GM19043 (cell line): ENCODE results near the gene DHRS3.
"Not testable (repeated sequence)": the region's sequence is repeated elsewhere in the genome, so short reads cannot be mapped to it uniquely, and the experiment has no call there.

Experiments
- ATAC-seq: cut with Tn5 transposase; IDR thresholded peaks from one replicate; pipeline ENCODE4 v1.9.1; 2021; ENCODE audit warnings: low read depth; ENCODE audit not compliant: unreplicated experiment

The DHRS3 gene

DNA sequence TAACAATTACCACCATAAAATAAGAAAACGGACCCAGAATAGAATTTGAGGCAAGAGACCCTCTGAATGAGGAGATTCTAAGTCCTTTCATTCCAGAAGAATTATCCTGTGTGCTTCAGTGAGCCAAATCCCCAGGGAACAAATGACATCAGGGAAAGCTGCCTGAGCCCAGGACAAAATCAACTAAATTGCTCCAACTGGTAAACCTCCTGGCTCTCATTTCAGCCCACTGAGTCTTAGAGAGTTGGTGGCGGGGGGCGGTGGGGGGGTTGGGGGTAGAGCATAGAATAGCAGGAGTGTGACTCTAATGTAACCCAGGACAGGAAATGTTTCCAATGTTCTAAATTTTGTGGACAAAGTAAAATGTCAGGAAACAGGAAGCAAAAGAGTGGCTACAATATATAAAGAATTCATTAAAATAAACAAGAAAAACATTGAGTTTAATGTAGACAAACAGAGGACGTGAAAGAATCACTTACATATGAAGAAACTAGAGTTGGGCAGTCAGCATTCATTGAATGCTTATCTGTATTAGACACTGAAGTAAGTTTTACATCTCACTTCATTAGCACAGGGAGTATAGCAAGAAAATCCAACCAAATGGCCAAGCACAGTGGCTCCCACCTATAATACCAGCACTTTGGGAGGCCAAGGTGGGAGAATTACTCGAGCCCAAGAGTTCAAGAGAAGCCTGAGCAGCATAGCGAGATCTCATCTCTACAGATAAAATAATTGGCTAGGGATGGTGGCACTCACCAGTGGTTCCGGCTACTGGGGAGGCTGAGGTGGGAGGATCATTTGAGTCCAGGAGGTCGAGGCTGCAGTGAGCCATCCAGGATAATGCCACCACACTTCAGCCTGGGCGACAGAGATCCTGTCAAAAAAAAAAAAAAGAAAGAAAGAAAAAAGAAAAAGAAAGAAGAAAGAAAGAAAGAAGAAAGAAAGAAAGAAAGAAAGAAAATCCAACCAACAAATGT is 75.1 kb downstream of the DHRS3 start:
- no peak for ATAC-seq

- ATAC-seq: no peak
Measured at GRCh38 chr1:12542138-12542465, 75.9 kb downstream of the DHRS3 start.

GRCh38 chr1:12541274-12542137 is 76.5 kb downstream of the DHRS3 start:
- no peak for ATAC-seq

DNA sequence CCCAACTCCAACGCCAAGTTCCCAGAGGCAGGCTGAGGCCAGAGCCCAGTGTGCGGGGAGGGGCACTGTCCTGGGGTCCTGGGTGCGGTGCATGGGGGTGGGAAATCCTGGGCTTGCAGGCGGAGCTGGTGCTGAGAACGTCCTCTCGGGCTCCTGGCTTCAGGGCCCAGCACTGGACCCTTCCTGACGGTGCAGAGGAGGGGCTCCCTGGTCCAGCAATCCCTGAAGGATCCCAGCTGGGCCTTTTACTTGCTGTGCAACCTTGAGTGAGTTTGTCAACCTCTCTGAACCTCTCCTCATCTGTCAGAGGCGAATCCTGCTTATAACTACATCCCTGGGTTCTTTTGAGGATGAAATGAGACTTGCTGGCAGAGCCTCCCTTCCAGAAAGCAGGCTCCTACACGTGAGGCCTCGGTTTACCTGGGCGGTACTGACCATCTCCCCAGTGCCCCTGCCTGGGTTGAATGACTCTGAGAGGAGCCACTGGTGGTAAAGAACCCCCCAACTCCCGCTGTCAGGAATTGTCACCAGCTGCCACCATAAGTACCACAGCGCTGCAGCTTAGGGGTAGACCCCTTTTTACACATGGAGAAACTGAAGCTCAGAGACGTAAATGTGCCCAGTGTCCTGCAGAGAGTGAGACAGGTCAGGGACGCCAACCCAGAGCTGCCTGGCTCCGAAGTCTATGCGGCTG is 77.3 kb downstream of the DHRS3 start:
- ATAC-seq: no peak

GRCh38 chr1:12539705-12540579 is 78.1 kb downstream of the DHRS3 start:
- no peak for ATAC-seq

GRCh38 chr1:12539320-12539704 is 78.7 kb downstream of the DHRS3 start:
- ATAC-seq: no peak

- ATAC-seq: not testable (repeated sequence)
Measured at GRCh38 chr1:12538536-12538935, 79.5 kb downstream of the DHRS3 start.

DNA sequence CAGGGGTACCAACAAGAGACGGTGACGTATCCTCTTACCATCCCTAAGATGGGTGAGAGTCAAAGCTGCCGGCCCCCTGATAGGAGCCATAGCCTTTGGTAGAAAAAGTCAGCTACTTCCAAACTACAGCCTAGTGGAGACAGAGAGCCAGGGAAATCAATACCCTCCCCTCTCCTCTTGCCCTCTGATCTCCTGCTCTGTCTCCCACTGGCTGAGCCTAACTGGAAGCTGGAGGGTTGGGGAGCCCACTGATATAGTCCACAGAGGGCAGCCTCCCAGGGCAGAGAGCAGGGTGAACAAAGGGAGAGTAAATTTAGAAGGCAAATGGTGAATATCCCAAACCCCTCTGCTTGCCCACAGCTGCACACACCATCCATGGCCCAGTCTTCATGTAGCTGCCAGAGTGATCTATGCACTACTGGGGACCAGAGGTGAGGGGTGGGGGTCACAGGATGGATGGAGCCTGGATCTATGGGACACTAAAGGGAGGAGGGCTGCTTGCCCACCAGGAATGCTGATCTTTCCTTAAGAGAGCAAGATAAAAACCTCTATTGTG is 80.0 kb downstream of the DHRS3 start:
- no peak for ATAC-seq

DNA sequence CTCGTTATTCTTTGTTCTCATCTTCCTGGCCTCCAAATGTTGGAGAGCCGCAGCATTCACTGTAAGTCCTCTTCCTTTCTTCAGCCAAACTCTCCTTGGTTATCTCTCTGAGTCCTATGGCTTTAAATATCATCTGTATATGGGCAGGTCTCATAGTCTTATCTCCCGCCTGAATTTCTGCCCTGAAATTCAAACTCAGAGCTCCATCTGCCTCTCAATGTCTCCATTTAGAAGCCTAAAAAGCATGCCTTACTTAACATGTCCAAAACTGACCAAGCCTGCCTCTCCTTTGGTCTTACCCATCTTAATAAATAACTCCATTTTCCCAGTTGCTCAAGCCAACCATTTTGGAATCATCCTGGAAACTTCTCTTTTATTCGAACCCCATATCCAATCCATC is 80.7 kb downstream of the DHRS3 start:
- no peak for ATAC-seq

DNA sequence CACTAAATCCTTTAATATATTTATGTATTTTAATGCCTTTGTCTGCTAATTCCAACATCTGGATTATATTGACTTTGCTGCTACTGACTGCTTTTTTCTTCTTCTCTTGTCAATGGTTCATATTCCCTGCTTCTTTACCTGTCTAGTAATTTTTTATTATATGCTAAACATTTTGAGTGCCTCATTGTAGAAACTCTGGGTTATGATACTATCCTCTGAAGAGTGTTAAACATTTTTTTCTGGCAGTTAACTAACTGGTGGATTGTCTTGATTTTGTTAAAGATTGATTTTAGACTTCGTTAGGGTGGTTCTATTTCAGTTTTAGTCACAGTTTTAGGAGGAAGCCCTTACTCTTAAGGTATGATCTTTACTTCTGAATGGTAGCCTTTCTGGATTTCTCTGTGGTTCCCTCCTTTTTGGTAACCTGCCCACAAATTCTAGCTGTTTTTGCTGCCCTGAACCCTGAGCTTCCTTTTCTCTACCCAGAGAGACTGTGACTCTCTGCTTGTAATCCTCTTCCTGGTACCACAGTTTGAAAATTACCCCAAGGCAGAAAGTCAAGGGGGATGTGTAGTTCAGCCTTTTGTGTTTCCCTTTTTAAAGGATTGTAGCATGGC is 81.9 kb downstream of the DHRS3 start:
- no peak for ATAC-seq

GRCh38 chr1:12532405-12533315 is 85.3 kb downstream of the DHRS3 start:
- no peak for ATAC-seq

GRCh38 chr1:12531179-12531499 is 86.9 kb downstream of the DHRS3 start:
- ATAC-seq: no peak

GRCh38 chr1:12530462-12531178 is 87.4 kb downstream of the DHRS3 start:
- no peak for ATAC-seq

- ATAC-seq: no peak
Measured at GRCh38 chr1:12529640-12530174, 88.3 kb downstream of the DHRS3 start.

- ATAC-seq: no peak
Measured at GRCh38 chr1:12528021-12528852, 89.8 kb downstream of the DHRS3 start.

DNA sequence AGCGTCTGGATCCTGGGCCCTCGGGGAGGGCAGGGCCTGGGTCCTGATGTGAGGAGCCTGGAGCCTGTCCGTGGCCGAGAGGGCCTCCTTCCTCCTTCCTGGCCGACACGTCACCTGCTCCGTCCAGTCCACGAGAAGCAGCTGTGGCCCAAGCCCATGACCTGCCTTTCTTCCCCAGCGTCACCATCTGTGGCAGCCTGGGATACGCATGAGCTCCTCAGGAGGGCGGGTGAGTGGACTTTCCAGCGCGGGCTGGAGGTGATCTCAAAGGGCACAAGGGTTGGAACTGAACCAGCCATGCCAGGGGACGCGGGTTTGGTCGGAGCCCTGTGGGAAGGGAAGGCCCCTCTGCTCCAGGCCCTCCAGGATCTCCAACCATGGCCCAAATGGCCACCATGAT is 90.4 kb downstream of the DHRS3 start:
- no peak for ATAC-seq
